ENCODE data around the gene CPNE1. TPM values are rescaled to one million over a fixed set of nuclear protein-coding genes. Genes with fewer than 3 reads are reported as not detected.

CPNE1 gene
- total and polyA plus RNA-seq, 2 donors from 2014 or later = 128 to 145 TPM

DNA sequence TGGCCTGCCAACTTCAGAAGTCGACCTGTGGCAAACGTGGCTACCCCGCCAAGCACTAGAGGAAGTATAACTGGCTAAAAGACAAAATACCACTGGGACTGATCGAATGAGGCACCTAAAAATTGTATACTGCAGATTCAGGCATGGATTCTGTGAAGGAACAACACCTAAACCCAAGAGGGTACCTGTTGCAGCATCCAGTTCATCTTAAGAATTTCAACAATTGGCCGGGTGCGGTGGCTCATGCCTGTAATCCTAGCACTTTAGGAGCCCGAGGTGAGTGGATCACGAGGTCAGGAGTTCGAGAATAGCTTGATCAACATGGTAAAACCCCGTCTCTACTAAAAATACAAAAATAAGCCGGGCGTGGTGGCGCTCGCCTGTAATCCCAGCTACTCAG, 76.3 kb downstream of the CPNE1 start:
- H3K4me1 ChIP-seq (ENCODE audit: control insufficient read depth in 2 of 3, insufficient read depth in 2 of 3, low read depth in 1 of 3, low read length in 3 of 3) = no peaks in the 10 kb centered on the region
- no peak overlapping the region for H3K27ac ChIP-seq (ENCODE audit: low read depth in 2 of 2, low read length in 2 of 2)
- TF ChIP-seq, protein P1, sequence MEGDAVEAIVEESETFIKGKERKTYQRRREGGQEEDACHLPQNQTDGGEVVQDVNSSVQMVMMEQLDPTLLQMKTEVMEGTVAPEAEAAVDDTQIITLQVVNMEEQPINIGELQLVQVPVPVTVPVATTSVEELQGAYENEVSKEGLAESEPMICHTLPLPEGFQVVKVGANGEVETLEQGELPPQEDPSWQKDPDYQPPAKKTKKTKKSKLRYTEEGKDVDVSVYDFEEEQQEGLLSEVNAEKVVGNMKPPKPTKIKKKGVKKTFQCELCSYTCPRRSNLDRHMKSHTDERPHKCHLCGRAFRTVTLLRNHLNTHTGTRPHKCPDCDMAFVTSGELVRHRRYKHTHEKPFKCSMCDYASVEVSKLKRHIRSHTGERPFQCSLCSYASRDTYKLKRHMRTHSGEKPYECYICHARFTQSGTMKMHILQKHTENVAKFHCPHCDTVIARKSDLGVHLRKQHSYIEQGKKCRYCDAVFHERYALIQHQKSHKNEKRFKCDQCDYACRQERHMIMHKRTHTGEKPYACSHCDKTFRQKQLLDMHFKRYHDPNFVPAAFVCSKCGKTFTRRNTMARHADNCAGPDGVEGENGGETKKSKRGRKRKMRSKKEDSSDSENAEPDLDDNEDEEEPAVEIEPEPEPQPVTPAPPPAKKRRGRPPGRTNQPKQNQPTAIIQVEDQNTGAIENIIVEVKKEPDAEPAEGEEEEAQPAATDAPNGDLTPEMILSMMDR (IDR thresholded peaks at IDR 0.05; ENCODE audit: borderline replicate concordance, extremely low read depth, insufficient read depth) = no peak
- no peaks in the 10 kb centered on the region for H3K36me3 ChIP-seq (ENCODE audit: control insufficient read depth in 2 of 3, insufficient read depth in 3 of 3, low read length in 3 of 3)
- H3K9ac ChIP-seq (ENCODE audit: low read length in 3 of 3) = no peak overlapping the region
- intact Hi-C loops (cut with DNase I) = no loop called here
- no peaks in the 10 kb centered on the region for H3K27me3 ChIP-seq (ENCODE audit: control insufficient read depth, insufficient read depth, low read length)
- no peaks in the 10 kb centered on the region for H3K9me3 ChIP-seq (ENCODE audit: control insufficient read depth in 2 of 3, insufficient read depth in 1 of 3, low read length in 3 of 3)
- DNase-seq (peak in 2 of 5 donors; percentile 1 to 32), FAIRE-seq (no peak)
- H3K4me3 ChIP-seq (ENCODE audit: low read length in 3 of 3) = no peak overlapping the region

DNA sequence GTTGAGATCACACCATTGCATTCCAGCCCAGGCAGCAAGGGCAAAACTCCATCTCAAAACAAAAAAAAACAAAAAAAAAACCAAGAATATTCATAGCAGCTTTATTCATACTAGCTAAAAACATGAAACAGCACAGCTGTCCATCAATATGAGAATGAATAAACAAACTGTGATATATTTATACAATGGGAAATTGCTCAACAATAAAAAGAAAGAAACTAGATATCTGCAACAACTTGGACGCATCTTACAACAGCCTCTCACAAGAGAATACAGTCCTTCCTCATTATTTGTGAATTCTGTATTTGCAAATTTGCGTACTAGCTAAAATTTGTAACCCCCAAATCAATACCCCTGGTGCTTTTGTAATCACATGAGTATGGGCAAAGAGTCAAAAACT, 77.3 kb downstream of the CPNE1 start:
- DNase-seq (no peak), FAIRE-seq (no peak)
- H3K9me3 ChIP-seq (ENCODE audit: control insufficient read depth in 2 of 3, insufficient read depth in 1 of 3, low read length in 3 of 3) = no peaks in the 10 kb centered on the region
- no peak overlapping the region for H3K9ac ChIP-seq (ENCODE audit: low read length in 3 of 3)
- no peaks in the 10 kb centered on the region for H3K36me3 ChIP-seq (ENCODE audit: control insufficient read depth in 2 of 3, insufficient read depth in 3 of 3, low read length in 3 of 3)
- TF ChIP-seq, protein P1 (IDR thresholded peaks at IDR 0.05; ENCODE audit: borderline replicate concordance, extremely low read depth, insufficient read depth) = no peak
- intact Hi-C loops (cut with DNase I) = no loop called here
- H3K4me1 ChIP-seq (ENCODE audit: control insufficient read depth in 2 of 3, insufficient read depth in 2 of 3, low read depth in 1 of 3, low read length in 3 of 3) = no peaks in the 10 kb centered on the region
- no peaks in the 10 kb centered on the region for H3K27me3 ChIP-seq (ENCODE audit: control insufficient read depth, insufficient read depth, low read length)
- H3K27ac ChIP-seq (ENCODE audit: low read depth in 2 of 2, low read length in 2 of 2) = no peak overlapping the region
- H3K4me3 ChIP-seq (ENCODE audit: low read length in 3 of 3) = no peak overlapping the region

DNA sequence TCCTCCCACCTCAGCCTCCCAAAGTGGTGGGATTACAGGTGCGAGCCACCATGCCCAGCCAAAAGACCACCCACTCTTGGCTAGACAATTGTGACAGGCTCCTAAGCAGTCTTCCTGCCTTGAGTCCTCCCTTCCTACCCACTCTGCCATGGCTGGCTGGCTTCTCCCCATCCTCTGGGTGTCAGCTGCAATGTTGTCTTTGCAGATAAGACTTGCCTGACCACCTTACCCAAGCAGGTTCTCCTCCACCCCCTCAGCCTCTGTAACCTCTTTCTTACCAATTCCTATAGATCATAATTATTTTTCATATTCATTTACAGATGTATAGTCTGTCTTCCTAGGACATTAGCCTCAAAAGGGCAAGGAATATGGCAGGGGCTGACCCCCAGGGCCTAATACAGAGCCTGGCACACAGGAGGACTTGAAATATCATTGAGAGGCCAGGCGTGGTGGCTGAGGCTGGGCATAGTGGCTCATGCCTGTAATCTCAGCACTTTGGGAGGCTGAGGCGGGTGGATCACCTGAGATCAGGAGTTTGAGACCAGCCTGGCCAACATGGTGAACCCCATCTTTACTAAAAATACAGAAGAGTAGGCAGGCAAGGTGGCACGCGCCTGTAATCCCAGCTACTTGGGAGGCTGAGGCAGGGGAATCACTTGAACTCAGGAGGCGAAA, 77.8 kb downstream of the CPNE1 start:
- DNase-seq (peak in 1 of 5 donors; percentile 17), FAIRE-seq (no peak)
- intact Hi-C loops (cut with DNase I) = no loop called here
- no peaks in the 10 kb centered on the region for H3K27me3 ChIP-seq (ENCODE audit: control insufficient read depth, insufficient read depth, low read length)
- TF ChIP-seq, protein P1 (IDR thresholded peaks at IDR 0.05; ENCODE audit: borderline replicate concordance, extremely low read depth, insufficient read depth) = no peak
- H3K4me1 ChIP-seq (ENCODE audit: control insufficient read depth in 2 of 3, insufficient read depth in 2 of 3, low read depth in 1 of 3, low read length in 3 of 3) = no peaks in the 10 kb centered on the region
- no peak overlapping the region for H3K27ac ChIP-seq (ENCODE audit: low read depth in 2 of 2, low read length in 2 of 2)
- H3K36me3 ChIP-seq (ENCODE audit: control insufficient read depth in 2 of 3, insufficient read depth in 3 of 3, low read length in 3 of 3) = no peaks in the 10 kb centered on the region
- H3K9me3 ChIP-seq (ENCODE audit: control insufficient read depth in 2 of 3, insufficient read depth in 1 of 3, low read length in 3 of 3) = no peaks in the 10 kb centered on the region
- H3K4me3 ChIP-seq (ENCODE audit: low read length in 3 of 3) = no peak overlapping the region
- no peak overlapping the region for H3K9ac ChIP-seq (ENCODE audit: low read length in 3 of 3)

All from kidney (tissue), 14 donors.